Caco-2 (cell line): ENCODE results near the gene APRT. TPM values are rescaled to one million over a fixed set of nuclear protein-coding genes. Genes with fewer than 3 reads are reported as not detected.

Experiments
- BruUV-seq: library from RNA; stranded (reverse); fragments of 400-500 nt; replicated peaks from 2 replicates; lab custom pipeline; 2021; lab: Mats Ljungman, UMichigan
- CTCF ChIA-PET: fragments of 300-600 bp; sonication (Branson Sonifier 250); formaldehyde crosslinking; loops from one replicate; lab custom pipeline; 2022; ENCODE audit warnings: antibody characterized with exemption; lab: Charles Lee
- POLR2A ChIA-PET: fragments of 300-600 bp; sonication (Branson Sonifier 250); formaldehyde crosslinking; loops from one replicate; lab custom pipeline; 2022; ENCODE audit warnings: antibody characterized with exemption; lab: Charles Lee
- DNase-seq, 2 experiments: peaks; one replicate each; pipeline versions ENCODE4 v3.0.0 to v3.0.0-alpha.2; 2020 to 2022
- H3K27me3 ChIP-seq: replicated peaks from 2 replicates; pipeline ENCODE4 v1.6.0; 2011; ENCODE audit warnings: low read length; ENCODE audit not compliant: control insufficient read depth, insufficient read depth
- H3K36me3 ChIP-seq: 2 replicates; pipeline ENCODE4 v1.5.1; 2011; ENCODE audit warnings: low read length; ENCODE audit not compliant: control insufficient read depth, insufficient read depth
- H3K4me1 ChIP-seq: fragments of 250-450 bp; sonication (Bioruptor Pico); 2 replicates; pipeline ENCODE4 v1.5.1; 2020; ENCODE audit warnings: mild to moderate bottlenecking
- H3K4me3 ChIP-seq: 2 replicates; pipeline ENCODE4 v1.5.1; 2011; ENCODE audit warnings: low read depth, mild to moderate bottlenecking, control low read depth, low read length
- H3K9me3 ChIP-seq: fragments of 250-450 bp; sonication (Bioruptor Pico); 2 replicates; pipeline ENCODE4 v1.5.1; 2020; ENCODE audit warnings: mild to moderate bottlenecking, moderate library complexity
- H3K27ac Mint-ChIP-seq: one replicate; pipeline ENCODE4 v1.8.0; 2022; ENCODE audit warnings: mixed read lengths; ENCODE audit not compliant: unreplicated experiment
- H3K27me3 Mint-ChIP-seq: one replicate; pipeline ENCODE4 v1.8.0; 2022; ENCODE audit warnings: mixed read lengths; ENCODE audit not compliant: insufficient read depth, unreplicated experiment
- H3K36me3 Mint-ChIP-seq: one replicate; pipeline ENCODE4 v1.8.0; 2022; ENCODE audit warnings: mild to moderate bottlenecking, mixed read lengths; ENCODE audit not compliant: insufficient read depth, unreplicated experiment
- H3K4me1 Mint-ChIP-seq: one replicate; pipeline ENCODE4 v1.8.0; 2022; ENCODE audit warnings: low read depth, mixed read lengths; ENCODE audit not compliant: unreplicated experiment
- H3K4me3 Mint-ChIP-seq: one replicate; pipeline ENCODE4 v1.8.0; 2022; ENCODE audit warnings: mild to moderate bottlenecking, moderate library complexity, mixed read lengths; ENCODE audit not compliant: unreplicated experiment
- H3K9me3 Mint-ChIP-seq: one replicate; pipeline ENCODE4 v1.8.0; 2022; ENCODE audit warnings: mixed read lengths; ENCODE audit not compliant: unreplicated experiment
- CTCF ChIP-seq, 2 experiments: fragments of 200-600 bp in 1 of 2; IDR thresholded peaks; 1 replicate in 1 of 2; 2 replicates in 1 of 2; pipeline versions ENCODE4 v1.5.1 to v1.8.0; 2011 to 2022; ENCODE audit warnings: antibody characterized with exemption in 1 of 2, control low read depth in 1 of 2, inconsistent platforms in 1 of 2, low read depth in 1 of 2, low read length in 1 of 2, mild to moderate bottlenecking in 1 of 2, moderate library complexity in 1 of 2; ENCODE audit not compliant: insufficient read depth in 1 of 2, severe bottlenecking in 1 of 2, unreplicated experiment in 1 of 2
- intact Hi-C: fragments of 100-400 bp; cut with micrococcal nuclease; formaldehyde crosslinking; loops from one replicate; pipeline ENCODE4 v1.10.0; 2022; ENCODE audit not compliant: unreplicated experiment
- total RNA-seq: library from RNA; stranded (reverse); gene quantifications from 2 replicates; pipeline ENCODE4 v1.2.3, GENCODE V29; 2022

Gene APRT
- total RNA-seq, 1 experiment from 2014 or later = 251 TPM

DNA sequence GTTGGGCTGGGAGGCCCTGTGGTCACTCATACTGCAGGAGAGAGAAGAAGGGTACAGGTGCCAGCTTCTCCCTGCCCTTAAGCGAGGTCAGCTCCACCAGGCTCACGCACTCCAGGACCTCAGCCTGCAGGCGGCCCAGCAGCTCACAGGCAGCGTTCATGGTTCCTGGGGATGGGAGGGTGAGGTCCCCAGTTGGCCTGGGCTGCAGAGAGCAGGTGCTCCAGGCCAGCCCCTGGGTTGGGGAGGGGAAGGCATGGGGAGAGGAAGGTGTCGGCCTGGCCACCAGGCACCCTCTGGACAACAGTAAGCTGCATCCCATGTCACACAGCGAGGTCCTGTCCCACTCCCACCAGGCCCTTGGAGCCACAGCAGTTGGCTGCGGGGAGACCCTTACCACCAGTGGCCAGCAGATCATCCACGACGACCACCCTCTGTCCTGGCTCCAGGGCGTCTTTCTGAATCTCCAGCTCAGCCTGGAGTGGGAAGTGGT is 2.0 kb downstream of the APRT start:
- Histone ChIP-seq H3K27me3 (no peaks in the 10 kb centered on the region), H3K4me3 (peak overlapping the region; percentile 96; the same call in 1 of the 2 replicates), H3K9me3 (no peaks in the 10 kb centered on the region), H3K4me1 (peaks cover 15% of the 10 kb centered on the region), H3K36me3 (peaks cover 22% of the 10 kb centered on the region)
- intact Hi-C loops = no loop called here
- CTCF ChIA-PET = interaction anchor here (0.6 to 3.1 kb wide), 3 partner anchors 30 to 73 kb away, joined by 4 to 29 read pairs (median 6); no protein-coding TSS in a partner anchor
- Mint-ChIP-seq H3K27ac (peak overlapping the region; percentile 98), H3K27me3 (no peaks in the 10 kb centered on the region), H3K4me1 (no peaks in the 10 kb centered on the region), H3K36me3 (peaks cover 88% of the 10 kb centered on the region), H3K4me3 (peak overlapping the region; percentile 97), H3K9me3 (no peaks in the 10 kb centered on the region)
- peak in 1 of 2 experiments; percentile 54 for DNase-seq
- TSS peak; percentile 50 for BruUV-seq
- TF ChIP-seq CTCF (IDR thresholded peaks at IDR 0.05; ENCODE audit: insufficient read depth in 1 of 2, low read depth in 1 of 2, low read length in 1 of 2, severe bottlenecking in 1 of 2, unreplicated experiment in 1 of 2) = no peak
- POLR2A ChIA-PET = interaction anchor here (1.1 kb wide), 1 partner anchor 46 kb away, joined by 3 read pairs; no protein-coding TSS in a partner anchor

DNA sequence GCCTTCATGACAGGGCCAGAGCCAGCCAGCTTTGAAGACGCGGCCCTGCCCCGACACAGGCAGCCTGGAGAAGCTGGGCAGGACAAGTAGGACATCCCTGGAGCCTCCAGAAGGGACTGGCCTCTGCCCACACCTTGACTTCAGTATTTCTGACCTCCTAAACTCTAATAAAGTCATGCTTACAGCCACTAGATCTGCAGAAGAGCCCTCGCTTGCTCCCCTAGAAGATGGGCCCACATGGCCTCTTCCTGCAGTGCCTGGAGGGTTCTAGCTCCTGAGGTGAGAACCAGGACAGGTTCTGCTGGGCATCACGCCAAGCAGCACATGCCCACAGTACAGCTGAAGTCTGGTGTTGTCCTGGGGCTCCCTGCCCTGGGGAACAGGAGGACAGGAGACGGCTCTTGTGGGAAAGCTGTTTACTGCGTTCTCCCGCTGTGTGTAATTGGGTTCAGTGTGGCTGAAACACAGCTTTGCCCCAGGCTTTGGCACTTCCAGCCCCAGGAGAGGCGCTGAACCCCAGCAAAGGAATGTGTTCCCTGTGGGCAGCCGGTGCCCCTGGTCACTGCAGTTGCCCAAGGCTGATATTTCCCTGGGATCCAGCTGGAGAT is 2.6 kb downstream of the APRT start:
- no peaks in the 10 kb centered on the region for H3K9me3 Mint-ChIP-seq
- TF ChIP-seq CTCF (IDR thresholded peaks at IDR 0.05; ENCODE audit: insufficient read depth in 1 of 2, low read depth in 1 of 2, low read length in 1 of 2, severe bottlenecking in 1 of 2, unreplicated experiment in 1 of 2) = no peak
- POLR2A ChIA-PET = interaction anchor here (1.0 to 1.1 kb wide), 2 partner anchors 27 to 45 kb away, joined by 3 read pairs; no protein-coding TSS in a partner anchor
- no peaks in the 10 kb centered on the region for H3K27me3 Mint-ChIP-seq
- H3K4me3 Mint-ChIP-seq = peak overlapping the region; percentile 97
- intact Hi-C loops = no loop called here
- peaks cover 15% of the 10 kb centered on the region for H3K4me1 ChIP-seq
- H3K27me3 ChIP-seq = no peaks in the 10 kb centered on the region
- CTCF ChIA-PET = interaction anchor here (0.6 to 3.1 kb wide), 3 partner anchors 29 to 72 kb away, joined by 4 to 29 read pairs (median 6); no protein-coding TSS in a partner anchor
- H3K9me3 ChIP-seq = no peaks in the 10 kb centered on the region
- peaks cover 93% of the 10 kb centered on the region for H3K36me3 Mint-ChIP-seq
- H3K27ac Mint-ChIP-seq = peak overlapping the region; percentile 98
- no peaks in the 10 kb centered on the region for H3K4me1 Mint-ChIP-seq
- BruUV-seq = no TSS peak
- no peak overlapping the region for H3K4me3 ChIP-seq
- peak in 1 of 2 experiments; percentile 43 for DNase-seq
- peaks cover 24% of the 10 kb centered on the region for H3K36me3 ChIP-seq

DNA sequence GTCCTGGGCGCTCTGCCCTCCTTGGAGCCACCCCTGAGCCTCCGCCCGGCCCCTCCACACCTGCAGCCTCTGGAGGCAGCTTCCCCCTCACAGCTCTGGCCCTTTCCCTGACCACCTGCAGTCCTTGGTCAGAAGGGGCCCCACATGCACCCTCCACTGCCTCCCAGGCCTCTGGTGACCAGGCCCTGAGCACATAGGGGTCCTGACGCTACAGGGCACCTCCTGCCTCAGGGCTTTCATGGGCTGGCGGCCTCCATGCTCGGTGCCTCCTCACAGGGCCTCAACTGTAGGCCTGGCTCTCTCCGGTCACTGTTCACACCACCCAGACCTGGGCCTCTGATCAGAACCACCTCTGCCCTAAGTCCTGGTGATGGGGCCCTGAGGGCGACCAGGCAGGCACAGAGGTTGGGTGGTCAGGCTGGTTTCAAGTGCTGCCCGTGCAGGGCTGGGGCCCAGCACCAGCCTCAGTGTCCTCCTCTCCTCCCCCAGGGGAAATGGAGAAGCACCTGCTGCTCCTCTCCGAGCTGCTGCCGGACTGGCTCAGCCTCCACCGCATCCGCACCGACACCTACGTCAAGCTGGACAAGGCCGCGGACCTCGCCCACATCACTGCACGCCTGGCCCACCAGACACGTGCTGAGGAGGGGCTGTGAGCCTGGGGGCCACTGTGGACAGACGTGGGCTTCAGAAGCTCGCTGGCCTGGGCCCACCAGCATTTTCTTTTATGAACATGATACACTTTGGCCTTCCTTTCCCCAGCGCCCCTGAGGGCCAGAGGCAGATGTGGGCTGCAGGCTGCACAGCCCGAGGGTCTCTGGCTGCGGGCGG is 3.9 kb downstream of the APRT start:
- Histone ChIP-seq H3K9me3 (no peaks in the 10 kb centered on the region), H3K4me1 (peaks cover 12% of the 10 kb centered on the region), H3K36me3 (peaks cover 24% of the 10 kb centered on the region), H3K27me3 (no peaks in the 10 kb centered on the region), H3K4me3 (no peak overlapping the region)
- intact Hi-C loops = no loop called here
- DNase-seq = no peak
- TF ChIP-seq CTCF (IDR thresholded peaks at IDR 0.05; ENCODE audit: insufficient read depth in 1 of 2, low read depth in 1 of 2, low read length in 1 of 2, severe bottlenecking in 1 of 2, unreplicated experiment in 1 of 2) = no peak
- H3K9me3 Mint-ChIP-seq = no peaks in the 10 kb centered on the region
- H3K27me3 Mint-ChIP-seq = no peaks in the 10 kb centered on the region
- H3K4me1 Mint-ChIP-seq = no peaks in the 10 kb centered on the region
- ChIA-PET POLR2A (interaction anchor here (0.5 to 1.0 kb wide), 2 partner anchors 26 to 56 kb away, joined by 3 to 5 read pairs; no protein-coding TSS in a partner anchor), CTCF (interaction anchor here (3.1 kb wide), 1 partner anchor 70 kb away, joined by 10 read pairs; no protein-coding TSS in a partner anchor)
- H3K4me3 Mint-ChIP-seq = peak overlapping the region; percentile 37
- peak overlapping the region; percentile 98 for H3K27ac Mint-ChIP-seq
- peaks cover 100% of the 10 kb centered on the region for H3K36me3 Mint-ChIP-seq
- no TSS peak for BruUV-seq
